ENCODE results near the gene ASMT. TPM values are rescaled to one million over a fixed set of nuclear protein-coding genes. Genes with fewer than 3 reads are reported as not detected.

The ASMT gene
- total RNA-seq, 1 experiment from 2014 or later: not detected

GRCh38 chrX:1609762-1610161 is 5.1 kb upstream of the ASMT start:
- Histone ChIP-seq H3K27me3 (ENCODE audit: insufficient read depth, low read length) (no peaks in the 10 kb centered on the region), H4K20me1 (ENCODE audit: insufficient read depth) (no peaks in the 10 kb centered on the region), H3K4me2 (ENCODE audit: low read length) (no peak overlapping the region), H3K36me3 (ENCODE audit: control insufficient read depth in 1 of 2, insufficient read depth in 2 of 2, low read length in 2 of 2) (no peaks in the 10 kb centered on the region), H3K9me2 (ENCODE audit: insufficient read depth) (no peaks in the 10 kb centered on the region), H3K27ac (ENCODE audit: low read depth, low read length) (no peak overlapping the region), H3K79me2 (ENCODE audit: insufficient read depth, low read length) (no peaks in the 10 kb centered on the region), H3K4me3 (replicated peaks in 1 of 2; ENCODE audit: low read depth in 1 of 2, low read length in 2 of 2) (no peak overlapping the region), H3K9me3 (ENCODE audit: control insufficient read depth in 1 of 2, insufficient read depth in 1 of 2, low read depth in 1 of 2, low read length in 2 of 2) (no peaks in the 10 kb centered on the region), H2AFZ (ENCODE audit: low read depth, low read length, poor library complexity, severe bottlenecking) (no peak overlapping the region), H3K9ac (ENCODE audit: low read length) (no peak overlapping the region), H3K4me1 (ENCODE audit: control insufficient read depth in 1 of 2, insufficient read depth in 2 of 2, low read length in 2 of 2) (no peaks in the 10 kb centered on the region)
- ChIA-PET POLR2A (no interaction called here), RAD21 (ENCODE audit: low non-redundant PET in 1 of 2, low total read pairs in 2 of 2, uncharacterized antibody in 2 of 2, unreplicated experiment in 2 of 2) (no interaction called here), CTCF (no interaction called here)
- no TSS peak for BruUV-seq (replicated peaks)
- DNase-seq (ENCODE audit: low read depth, low spot score) (no peak), ATAC-seq (no peak; the same call in 1 of the 2 replicates)
- intact Hi-C loops (cut with micrococcal nuclease): no loop called here
- no peak for TF ChIP-seq POLR2A (IDR thresholded peaks at IDR 0.05; ENCODE audit: borderline replicate concordance, extremely low read depth, insufficient read depth, insufficient read length)
- TF ChIP-seq ATF3 (IDR thresholded peaks at IDR 0.05): no peak
- TF ChIP-seq CEBPB (IDR thresholded peaks at IDR 0.05; ENCODE audit: low read depth): no peak
- TF ChIP-seq ZBTB33 (IDR thresholded peaks at IDR 0.05; ENCODE audit: extremely low read depth, insufficient replicate concordance, low read length): no peak
- TF ChIP-seq SRF (IDR thresholded peaks at IDR 0.05; ENCODE audit: low read depth): no peak
- no peak for TF ChIP-seq JUND (IDR thresholded peaks at IDR 0.05)
- no peak for TF ChIP-seq EGR1 (IDR thresholded peaks at IDR 0.05; ENCODE audit: low read depth)
- no peak for TF ChIP-seq SIN3A (IDR thresholded peaks at IDR 0.05; ENCODE audit: low read depth)
- no peak for TF ChIP-seq EZH2phosphoT487 (IDR thresholded peaks at IDR 0.05; ENCODE audit: borderline replicate concordance)
- TF ChIP-seq REST (IDR thresholded peaks at IDR 0.05; ENCODE audit: low read depth): no peak
- TF ChIP-seq CTCF (IDR thresholded peaks at IDR 0.05 in 2 of 3, conservative IDR thresholded peaks at IDR 0.05 in 1 of 3; ENCODE audit: borderline replicate concordance in 1 of 3, insufficient read depth in 1 of 3, low read depth in 2 of 3, low read length in 2 of 3): no peak
- TF ChIP-seq ZNF274 (IDR thresholded peaks at IDR 0.05; ENCODE audit: low read depth, low read length): no peak
